Inflammatory macrophage treated with lipopolysaccharide for 4 hours (primary cell): Measurements from ENCODE around the gene HIPK2.

Experiments used
- DNase-seq: peaks from one replicate; pipeline ENCODE4 v3.0.0-alpha.2; 2020

Gene HIPK2

DNA sequence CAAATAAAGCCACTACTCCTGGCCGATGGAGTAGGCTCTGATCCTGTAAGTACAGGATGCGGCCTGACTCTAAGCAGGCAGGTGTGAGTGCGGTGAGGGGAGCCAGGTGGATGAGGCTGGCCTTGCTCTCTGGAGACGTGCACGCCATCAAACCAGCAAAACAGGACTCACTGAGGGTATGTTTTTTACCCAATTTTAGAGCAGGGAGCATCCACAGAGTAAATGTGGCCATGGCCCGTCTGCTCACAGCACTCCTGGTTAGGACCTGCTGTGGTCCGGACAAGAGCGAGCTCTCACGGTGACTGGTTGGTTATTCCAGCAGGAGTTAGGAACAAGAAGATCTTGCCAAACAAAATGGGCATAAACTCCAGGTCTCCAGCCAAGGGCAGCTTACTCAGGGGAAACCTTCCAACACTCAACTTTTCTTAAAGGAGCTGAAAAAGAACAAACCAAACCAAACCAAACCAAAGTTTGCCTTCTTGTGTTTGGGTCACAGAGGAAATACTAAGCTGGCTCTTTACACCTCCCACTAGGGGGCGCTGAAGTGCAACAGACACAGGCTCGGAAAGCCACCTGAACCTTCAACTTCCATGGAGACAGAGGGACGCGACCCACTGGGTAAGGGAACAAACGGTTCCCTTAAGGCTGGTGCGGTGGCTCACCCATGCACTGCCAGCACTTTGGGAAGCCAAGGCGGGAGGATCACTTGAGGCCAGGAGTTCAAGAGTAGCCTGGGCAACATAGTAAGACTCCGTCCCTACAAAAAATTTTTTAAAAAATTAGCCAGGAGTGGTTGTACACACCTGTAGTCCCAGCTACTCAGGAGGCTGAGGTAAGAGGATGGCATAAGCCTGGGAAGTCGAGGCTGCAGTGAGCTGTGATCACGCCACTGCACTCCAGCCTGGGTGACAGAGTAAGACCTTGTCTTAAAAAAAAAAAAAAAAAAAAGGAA lies 131.9 kb downstream of the HIPK2 start:
- peak; percentile 74 for DNase-seq

DNA sequence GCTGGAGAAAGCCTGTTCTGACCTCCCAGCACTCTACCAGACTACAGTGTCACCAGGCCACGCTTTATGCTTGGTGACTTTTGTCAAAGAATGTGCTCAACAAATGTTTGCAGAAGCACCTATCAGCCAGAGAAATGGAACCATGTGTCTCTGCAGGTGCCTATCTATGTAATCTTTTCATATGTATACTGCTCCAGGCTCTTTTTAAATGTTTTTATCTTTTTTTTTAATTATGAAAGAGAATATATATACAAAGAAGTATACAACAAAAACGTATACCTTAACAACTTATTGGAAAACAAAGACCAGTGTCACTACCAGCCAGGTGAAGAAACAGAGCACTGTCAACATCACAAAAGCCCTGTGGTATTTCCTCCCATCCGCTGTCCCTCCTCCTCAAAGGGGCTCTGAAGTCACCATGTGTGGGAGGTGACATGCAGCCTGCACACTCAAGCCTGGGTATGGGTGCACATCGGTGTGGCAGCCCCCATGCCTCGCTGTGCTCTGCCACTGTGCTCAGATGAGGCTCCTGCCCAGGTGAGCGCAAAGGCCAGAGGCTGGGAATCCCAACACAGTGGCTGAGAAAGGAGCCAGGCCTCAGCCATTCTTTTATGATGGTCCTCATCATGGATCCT lies 133.7 kb downstream of the HIPK2 start:
- no peak for DNase-seq

DNA sequence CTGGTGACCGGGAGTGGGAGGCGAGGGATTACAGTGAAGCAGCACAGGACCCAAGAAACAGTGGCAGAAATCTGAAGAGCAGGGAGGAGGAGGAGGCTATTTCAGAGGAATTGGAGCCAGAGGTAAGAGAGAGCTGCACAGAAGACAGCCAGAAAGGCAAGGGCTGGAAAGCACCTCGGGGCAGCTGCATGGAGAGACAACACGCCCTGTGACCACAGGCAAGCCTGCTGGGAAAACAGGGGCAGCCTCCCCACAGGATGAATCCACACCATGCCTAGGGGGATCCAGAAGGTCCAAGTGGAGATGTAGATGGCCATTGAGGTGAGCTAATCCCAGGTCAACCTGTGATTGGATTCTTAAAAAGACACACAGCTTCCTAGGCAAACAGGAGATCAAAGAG lies 135.5 kb downstream of the HIPK2 start:
- DNase-seq: no peak

DNA sequence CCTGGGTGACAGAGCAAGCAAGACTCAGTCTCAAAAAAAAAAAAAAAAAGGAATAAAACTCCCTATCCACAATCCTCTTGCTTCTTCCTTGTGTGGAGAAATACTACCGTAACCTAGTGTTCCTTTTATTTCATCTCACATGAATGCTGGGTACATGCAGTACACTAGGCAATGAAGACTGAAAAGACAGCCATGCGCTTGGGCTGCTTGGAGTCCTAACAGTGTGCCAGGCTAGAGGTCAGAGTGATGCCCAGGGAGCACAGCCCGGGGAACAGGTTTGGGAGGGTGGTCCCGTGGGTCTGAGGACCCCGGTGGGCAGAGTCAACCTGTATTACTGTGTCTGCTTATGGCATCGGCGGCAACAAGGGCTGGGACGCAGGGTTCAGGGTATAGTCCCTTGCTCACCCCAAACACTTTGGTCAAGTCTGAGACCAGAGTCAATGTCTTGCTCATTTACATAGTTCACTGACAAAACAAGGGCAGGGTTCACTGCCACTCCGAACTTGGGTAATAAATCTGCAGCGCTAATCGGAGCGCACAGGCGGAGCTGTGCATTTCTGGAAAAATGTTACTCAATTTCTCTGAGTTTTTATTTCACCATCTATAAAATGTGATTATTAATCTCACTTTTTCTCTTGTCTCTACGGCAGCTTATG lies 136.3 kb downstream of the HIPK2 start:
- DNase-seq: peak; percentile 47

DNA sequence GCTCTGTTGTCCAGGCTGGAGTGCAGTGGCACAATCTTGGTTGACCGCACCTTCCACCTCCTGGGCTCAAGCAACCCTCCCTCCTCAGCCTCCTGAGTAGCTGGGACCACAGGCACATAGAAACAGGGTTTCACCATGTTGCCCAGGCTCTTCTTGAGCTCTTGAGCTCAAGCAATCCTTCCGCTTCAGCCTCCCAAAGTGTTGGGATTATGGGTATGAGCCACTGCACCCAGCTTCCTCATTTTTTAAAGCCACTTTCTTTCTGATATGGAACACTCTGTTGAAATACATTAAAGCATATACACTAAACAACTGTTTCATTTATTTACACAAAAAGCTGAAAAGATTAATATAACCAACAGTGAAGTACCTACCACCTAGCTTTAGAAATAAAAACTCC lies 137.1 kb downstream of the HIPK2 start:
- DNase-seq: peak; percentile 81

DNA sequence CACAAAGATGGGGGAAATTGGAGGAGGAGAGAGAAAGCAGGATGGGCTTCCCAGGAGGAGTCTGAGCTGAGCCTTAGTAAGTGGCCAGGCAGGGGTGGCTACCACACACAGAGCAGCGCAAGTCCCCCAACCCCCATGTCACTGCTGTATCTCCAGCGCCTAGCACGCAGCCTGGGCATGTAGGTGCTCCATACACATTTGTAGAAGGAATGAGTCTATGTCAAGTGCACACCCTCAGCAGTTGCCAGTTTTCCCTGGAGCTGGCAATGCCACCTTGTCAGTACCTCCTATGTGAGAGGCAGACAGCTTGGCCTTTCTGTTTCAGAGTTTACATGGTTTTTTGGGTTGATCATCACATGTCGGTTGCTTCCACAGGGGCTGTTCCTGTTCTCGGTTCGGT lies 138.2 kb downstream of the HIPK2 start:
- no peak for DNase-seq

DNA sequence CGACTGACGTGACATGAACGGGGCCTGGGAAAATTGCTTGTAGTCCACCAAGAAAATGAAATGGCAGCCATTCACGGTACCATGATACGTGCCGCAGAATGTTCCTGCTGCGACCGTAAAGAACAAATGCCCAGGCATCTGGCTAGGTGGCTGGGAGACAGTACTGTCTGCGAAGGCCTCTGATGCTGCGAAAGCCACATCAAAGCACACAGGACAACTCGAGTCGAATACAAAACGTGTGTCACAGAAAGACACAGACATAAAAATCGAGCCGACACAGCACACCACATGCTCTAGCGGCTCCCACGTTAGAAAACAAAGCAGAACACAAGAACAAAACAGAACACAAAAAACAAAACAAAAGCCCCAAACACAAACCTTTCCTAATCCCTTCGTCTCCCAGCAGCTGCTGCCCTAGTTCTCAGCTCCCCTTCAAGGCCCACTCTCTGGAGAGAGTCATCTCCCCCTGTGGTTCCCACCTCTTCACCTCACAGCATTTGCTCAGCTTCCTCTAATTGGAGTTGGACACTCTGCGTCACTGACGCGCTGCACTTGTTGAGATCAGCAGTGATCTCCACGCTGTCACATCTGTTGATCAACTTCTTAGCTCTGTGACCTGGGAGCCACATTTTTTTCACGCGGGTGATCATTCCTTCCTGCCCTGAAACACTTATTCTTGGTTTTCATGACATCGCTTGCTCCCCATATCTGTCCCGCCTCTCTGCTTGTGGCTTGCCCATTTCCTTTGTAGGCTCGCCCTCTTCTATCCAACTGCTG lies 142.1 kb downstream of the HIPK2 start:
- DNase-seq: peak; percentile 57

DNA sequence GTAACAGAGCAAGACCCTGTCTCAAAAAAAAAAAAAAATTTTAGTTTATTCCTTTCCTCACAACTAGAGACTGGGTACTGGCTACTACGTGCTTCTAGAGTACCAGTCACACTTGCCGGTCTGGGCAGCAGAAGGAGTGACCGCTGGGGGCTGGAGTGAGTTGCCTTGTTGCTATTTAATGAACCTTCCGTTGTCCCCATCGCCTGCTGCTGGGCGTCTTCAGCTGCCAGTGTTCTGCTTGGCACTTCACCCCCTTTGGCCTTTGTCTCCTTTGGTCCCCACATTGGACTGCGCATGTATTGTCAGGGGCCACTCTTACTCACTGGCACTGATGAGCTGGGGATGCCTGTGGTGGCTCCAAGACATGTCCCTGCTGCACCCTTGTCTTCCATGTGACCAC lies 143.7 kb downstream of the HIPK2 start:
- no peak for DNase-seq

DNA sequence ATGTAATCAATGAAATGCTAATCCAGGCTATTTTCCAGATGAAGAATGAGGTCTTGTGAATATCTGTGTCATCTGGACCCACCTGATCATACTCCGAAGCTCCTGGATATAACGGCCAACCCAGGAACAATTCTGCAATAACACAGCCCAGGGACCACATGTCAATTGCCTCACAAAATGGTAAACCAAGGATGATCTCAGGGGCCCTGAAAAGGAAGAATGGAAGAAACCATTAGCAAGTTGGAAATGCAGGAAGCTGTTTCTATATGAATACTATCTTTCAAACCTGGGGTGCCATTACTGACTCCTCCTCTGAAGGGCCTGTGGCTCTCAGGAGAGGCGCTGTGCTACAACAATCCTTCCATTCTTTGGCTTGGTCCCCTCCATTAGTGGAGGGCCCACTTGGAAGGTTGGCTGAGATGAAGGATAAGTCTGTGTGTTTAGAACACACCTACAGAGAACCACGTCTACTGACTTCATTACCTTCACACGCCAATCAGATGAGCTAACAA lies 146.2 kb downstream of the HIPK2 start:
- no peak for DNase-seq

DNA sequence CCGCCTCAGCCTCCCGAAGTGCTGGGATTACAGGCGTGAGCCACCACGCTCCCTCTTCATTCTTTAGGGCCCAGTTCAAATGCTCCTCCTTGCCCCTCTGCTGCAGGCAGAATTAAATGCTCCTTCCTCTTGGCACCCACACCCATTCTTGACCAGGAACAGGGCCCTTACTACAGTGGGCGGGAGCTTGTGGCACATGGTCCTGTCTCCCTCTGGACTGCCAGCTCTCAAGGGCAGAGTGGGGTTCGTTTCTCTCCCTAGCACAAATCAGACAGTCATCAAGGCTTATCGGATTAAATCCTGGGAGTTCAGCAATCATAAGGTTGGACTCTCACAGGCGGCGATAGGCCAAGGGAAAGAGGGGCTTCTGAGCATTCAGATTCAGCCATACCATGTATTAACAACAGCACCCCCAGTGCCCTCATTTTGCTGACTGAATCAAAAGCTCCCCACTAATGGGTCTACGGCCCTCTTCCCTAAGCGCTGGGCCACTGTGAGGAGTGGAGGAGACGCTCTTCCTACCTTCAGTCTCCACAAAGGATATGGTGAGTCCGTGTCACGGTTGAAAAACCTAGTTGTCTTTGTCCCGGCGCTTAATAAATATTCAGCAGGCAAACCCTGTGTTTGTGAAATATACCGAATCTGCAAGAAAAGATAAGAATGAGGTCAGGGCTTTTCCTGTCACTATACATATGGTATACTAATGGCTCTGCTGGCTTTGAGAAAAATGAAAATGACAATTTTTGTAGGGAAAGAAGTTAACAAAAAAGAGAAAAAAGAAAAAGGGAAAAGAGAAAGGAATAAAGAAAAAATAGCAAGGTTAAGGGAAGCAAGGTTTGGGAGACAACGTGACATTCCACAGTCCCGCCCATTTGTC lies 146.9 kb downstream of the HIPK2 start:
- DNase-seq: peak; percentile 17

DNA sequence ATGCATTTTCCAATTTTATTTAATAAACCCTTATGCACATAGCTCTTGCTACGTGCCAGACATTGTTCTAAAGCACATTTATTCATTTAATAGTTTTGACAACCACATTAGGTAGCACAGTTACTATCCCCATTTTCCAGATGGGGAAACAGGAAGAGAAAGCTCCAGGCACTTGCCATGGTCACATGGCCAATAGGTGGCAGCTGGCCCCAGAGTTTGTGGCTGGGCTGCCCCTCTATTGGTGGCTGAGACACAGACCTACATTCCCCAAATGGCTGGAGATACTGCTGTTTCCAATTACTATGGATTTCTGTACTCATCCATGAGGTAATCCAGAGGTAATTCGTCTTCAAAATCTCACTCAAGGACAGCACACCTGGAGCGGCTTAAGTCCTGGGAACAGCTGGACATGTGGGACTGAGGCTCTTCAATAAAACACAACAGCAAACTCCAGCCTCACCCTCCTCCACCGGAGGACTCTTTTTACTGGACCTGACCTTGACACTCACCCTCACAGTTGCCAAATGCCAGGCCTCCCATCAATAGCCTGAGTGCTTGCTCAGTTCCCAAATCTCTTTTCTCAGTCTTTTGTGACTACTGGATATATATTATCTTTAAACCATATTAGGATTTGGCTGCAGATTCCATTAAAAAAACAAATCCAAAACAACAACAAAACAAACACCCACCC lies 148.3 kb downstream of the HIPK2 start:
- no peak for DNase-seq

DNA sequence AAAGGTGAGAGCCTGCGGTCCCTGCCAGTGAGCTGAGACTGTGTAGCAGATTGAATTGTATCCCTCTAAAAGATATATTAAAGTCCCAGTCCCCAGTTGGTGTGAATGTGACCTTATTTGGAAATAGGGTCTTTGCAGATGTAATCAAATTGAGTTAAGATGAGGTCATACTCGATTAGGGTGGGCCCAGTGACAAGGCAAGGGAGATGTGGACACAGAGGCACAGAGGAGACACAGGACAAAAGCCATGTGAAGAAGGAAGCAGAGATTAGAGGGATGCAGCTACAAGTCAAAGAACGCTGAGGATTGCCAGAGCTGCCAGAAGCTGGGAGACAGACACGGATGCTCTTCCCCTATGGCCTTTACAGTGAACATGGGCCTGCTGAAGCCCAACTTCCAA lies 150.0 kb downstream of the HIPK2 start:
- DNase-seq: no peak

DNA sequence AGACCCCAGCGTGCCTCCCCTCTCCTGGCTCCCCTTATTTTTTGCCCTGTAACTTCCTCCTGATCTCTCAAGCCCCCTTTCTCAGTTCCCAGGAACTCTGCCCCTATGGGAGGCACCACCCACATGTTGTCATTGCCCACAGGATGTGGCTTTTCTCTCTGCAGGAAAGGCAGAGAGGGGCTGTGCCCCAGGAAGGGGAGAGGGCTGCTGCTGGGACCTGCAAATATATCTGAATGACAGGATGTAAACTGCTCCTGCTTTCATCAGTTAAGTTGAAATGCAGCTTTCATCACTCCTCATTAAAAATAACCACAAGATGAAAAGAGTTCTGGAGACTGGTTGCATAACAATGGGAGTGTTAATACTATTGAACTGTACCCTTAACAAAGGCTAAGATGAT lies 151.0 kb downstream of the HIPK2 start:
- no peak for DNase-seq

DNA sequence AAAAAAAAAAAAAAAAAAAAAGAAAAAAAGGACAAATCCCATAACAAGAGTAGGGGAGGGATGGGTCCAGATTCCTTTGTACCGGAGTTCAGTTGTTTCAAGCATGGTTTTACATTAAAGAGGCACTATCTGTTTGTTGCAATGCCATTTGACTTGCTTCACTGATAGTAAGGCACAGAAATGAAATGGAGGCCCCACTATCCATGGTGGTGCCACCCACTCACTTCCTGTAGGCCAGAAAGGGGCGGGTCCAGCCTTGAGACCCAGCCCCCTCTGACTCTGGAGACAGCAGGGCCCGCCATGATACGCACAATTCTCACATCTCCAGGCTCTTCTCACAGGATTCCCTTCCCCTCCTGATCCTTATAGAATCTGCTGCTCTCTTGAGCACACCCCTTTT lies 154.3 kb downstream of the HIPK2 start:
- DNase-seq: no peak

DNA sequence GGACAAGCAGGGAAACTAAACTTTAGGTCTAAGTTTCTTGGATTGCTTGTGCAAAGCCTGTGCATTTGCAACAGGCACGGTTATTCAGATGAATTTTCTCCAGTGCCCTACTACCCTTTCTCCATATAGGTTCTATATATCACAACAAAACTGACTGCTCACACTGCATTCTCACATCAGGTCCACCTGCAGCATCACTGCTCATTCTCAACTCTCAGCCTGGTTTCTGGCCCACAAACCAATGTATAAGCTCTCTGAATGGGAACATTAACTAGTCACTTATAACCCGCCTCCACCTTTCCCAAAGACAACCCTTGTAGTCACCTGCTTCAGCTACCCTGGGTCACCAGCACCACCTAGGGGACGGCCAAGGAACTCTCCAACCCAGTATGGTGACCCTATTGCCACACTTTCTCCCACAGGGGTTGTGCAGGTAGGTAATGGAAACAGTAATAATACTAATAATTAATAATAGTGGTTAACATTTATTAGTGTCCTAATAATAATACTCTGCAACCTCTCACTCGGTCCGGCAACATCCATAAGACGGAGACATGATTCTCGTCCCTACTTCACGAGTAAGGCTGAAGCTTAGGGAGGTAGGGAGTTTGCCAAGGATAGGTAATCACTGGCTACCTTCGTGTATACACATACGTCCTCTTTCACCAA lies 157.0 kb downstream of the HIPK2 start:
- peak; percentile 24 for DNase-seq

DNA sequence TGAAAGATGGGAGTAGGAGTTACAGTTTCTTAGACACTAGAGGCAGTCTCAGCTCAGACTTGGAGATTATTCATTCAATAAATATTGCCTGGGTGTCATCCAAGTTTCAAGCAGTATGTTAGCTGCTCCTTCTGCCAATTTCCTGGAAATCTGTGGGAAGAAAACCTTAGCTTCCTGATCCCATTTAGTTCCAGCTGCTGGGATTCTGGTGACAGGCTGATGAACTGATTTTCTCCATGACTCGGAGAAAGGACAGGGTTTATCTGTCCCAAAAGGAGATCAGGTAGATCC lies 158.5 kb downstream of the HIPK2 start:
- no peak for DNase-seq

DNA sequence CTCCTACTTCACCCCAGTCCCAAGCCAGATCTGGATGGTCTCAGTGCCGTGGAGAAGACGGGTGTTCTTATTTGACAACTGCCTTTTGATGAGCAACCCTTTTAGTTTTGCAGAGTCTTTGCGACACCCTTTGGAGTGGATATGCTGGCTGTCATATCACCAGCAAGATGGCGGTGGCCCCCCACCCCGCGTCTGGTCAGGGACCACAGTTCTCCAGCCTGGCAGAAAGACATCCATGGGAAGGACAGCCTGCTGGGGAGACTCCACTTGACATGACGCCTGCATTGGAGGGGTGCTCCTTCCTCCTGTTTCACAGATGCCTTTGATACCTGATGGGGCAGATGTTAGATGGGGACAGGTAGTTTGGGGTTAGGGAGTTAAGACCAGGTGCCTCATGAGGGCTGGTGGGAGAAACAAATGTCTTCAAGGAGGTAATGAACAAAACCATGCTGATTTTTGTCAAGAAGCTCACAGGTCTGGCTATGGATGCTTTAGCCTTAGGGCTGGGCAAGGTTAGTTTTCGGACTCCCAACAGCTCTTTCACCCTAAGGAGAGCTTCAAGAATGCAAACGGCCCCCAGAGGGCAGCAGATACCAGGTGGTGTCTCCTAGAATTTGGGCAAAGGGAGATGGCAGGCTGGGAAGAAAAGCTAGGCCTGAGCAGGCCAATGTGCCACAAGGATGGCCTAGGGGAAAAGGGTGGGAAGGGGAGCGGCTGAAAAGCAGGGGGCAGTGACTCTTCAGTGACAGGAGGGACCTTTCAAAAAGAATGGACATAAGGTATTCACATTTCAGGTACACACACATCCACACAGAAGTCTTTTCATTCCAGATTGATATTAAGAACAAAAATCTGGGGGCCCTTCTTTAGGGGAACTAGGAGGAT lies 159.1 kb downstream of the HIPK2 start:
- peak; percentile 28 for DNase-seq

DNA sequence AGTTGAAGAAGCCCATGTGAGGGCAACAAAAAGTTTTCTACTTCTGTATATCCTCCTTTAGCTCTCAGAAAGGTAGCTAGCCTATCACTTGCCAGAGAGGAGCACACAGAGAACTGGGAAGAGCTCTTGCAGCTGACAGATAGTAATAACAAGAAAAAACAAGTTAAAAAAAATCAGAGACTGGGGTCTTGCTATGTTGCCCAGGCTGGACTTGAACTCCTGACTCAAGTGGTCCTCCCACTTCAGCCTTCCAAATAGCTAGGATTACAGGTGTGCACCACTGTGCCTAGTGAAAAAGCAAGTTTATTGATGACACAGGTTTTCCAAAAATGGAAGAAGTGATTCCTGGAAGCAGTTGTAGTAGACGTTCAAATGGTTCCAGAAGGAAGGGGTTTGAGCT lies 160.7 kb downstream of the HIPK2 start:
- no peak for DNase-seq

DNA sequence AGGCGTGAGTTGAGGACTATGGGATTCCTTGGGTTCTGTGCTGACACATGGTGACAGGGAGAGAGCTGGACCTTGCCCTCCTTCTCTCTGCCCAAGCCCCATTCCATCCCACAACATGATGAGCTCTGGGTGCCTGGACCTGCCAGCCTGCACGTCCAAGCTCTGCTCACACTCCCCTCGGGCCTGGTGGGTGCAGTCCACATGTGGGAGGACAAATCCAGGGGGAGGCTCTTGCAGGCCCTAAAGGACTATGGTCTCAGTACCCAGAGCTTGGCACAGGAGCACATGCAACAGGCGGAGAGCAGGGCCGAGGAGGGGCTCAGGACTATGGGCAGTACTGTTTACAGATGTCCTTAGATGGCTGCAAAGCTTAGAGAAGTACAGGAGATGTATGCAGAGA lies 162.9 kb downstream of the HIPK2 start:
- DNase-seq: no peak

DNA sequence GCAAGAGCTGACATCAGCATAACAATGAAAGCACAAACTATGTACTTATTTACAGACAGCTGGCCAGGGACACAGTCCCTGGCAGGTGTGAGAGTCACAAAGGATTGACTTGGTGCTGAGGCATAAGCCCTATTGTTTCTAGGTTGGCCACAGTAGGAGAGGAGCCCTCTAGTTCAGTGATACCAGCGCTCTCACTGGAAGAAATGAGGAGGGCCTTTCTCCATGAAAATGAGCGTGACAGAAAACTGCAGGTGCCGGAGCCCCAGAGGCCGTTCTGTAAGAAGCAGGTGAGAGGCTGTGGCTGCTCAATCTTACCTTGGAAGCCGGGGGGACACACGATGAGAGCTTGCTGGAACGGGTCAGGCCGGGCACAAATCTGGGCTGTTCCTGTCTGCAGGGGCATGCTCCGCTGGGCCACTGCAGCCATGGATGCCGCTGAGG lies 163.8 kb downstream of the HIPK2 start:
- no peak for DNase-seq
